IMR-90 (cell line): Measurements from ENCODE around the gene RAB9B. TPM values are rescaled to one million over a fixed set of nuclear protein-coding genes. Genes with fewer than 3 reads are reported as not detected.

Experiments
- ATAC-seq: fragments of 200-7000 bp; cut with Tn5 transposase; 2 replicates; pipeline ENCODE4 v1.9.1; 2020; ENCODE audit warnings: low read depth, mild to moderate bottlenecking, moderate library complexity
- BruUV-seq: library from RNA; stranded (reverse); fragments of 400-500 nt; replicated peaks from 2 replicates; lab custom pipeline; 2021; lab: Mats Ljungman, UMichigan
- CTCF ChIA-PET: fragments of 300-600 bp; formaldehyde crosslinking; extraction: SDS; loops from one replicate; lab custom pipeline; 2021; ENCODE audit warnings: antibody characterized with exemption; lab: Yijun Ruan, JAX
- POLR2A ChIA-PET: fragments of 300-600 bp; sonication (Branson Sonifier 250); formaldehyde crosslinking; loops from one replicate; lab custom pipeline; 2022; ENCODE audit warnings: antibody characterized with exemption; ENCODE audit not compliant: unreplicated experiment; lab: Charles Lee
- DNase-seq: peaks from one replicate; pipeline ENCODE4 v3.0.0; 2013
- H2AFZ ChIP-seq: replicated peaks from 2 replicates; pipeline ENCODE3; 2013; ENCODE audit warnings: low read length, mild to moderate bottlenecking; ENCODE audit not compliant: poor library complexity
- H2AK5ac ChIP-seq: 2 replicates; pipeline ENCODE4 v1.6.1; 2013; ENCODE audit warnings: low read depth, low read length, inconsistent platforms
- H2AK9ac ChIP-seq: replicated peaks from 2 replicates; pipeline ENCODE3; 2013; ENCODE audit warnings: mild to moderate bottlenecking, low read depth, low read length, moderate library complexity; ENCODE audit not compliant: poor library complexity
- H2BK120ac ChIP-seq: 2 replicates; pipeline ENCODE4 v1.6.1; 2013; ENCODE audit warnings: low read depth, low read length, inconsistent platforms
- H2BK15ac ChIP-seq: 3 replicates; pipeline ENCODE4 v1.6.1; 2013; ENCODE audit warnings: low read depth, low read length, inconsistent platforms
- H2BK20ac ChIP-seq: 2 replicates; pipeline ENCODE4 v1.6.1; 2013; ENCODE audit warnings: low read depth, mild to moderate bottlenecking, inconsistent platforms, low read length, moderate library complexity
- H2BK5ac ChIP-seq: 2 replicates; pipeline ENCODE4 v1.6.1; 2013; ENCODE audit warnings: mild to moderate bottlenecking, low read depth, low read length, inconsistent platforms; ENCODE audit not compliant: poor library complexity, severe bottlenecking
- H3K14ac ChIP-seq: replicated peaks from 2 replicates; pipeline ENCODE4 v1.6.1; 2013; ENCODE audit warnings: low read depth, low read length, inconsistent platforms
- H3K18ac ChIP-seq: 2 replicates; pipeline ENCODE4 v1.6.1; 2013; ENCODE audit warnings: low read depth, low read length, control low read depth
- H3K23ac ChIP-seq: 2 replicates; pipeline ENCODE4 v1.6.1; 2013; ENCODE audit warnings: low read depth, low read length, inconsistent platforms
- H3K27ac ChIP-seq: 2 replicates; pipeline ENCODE4 v1.5.1; 2013; ENCODE audit warnings: mild to moderate bottlenecking, control low read depth, low read length; ENCODE audit not compliant: insufficient read depth
- H3K27me3 ChIP-seq: 2 replicates; pipeline ENCODE4 v1.6.1; 2013; ENCODE audit warnings: low read length; ENCODE audit not compliant: control insufficient read depth, insufficient read depth
- H3K36me3 ChIP-seq: 2 replicates; pipeline ENCODE4 v1.6.1; 2013; ENCODE audit warnings: low read length, mixed read lengths; ENCODE audit not compliant: control insufficient read depth, insufficient read depth
- H3K4ac ChIP-seq: 2 replicates; pipeline ENCODE4 v1.6.1; 2013; ENCODE audit warnings: low read depth, low read length, inconsistent platforms
- H3K4me1 ChIP-seq: 2 replicates; pipeline ENCODE4 v1.6.1; 2013; ENCODE audit warnings: low read length, mixed read lengths; ENCODE audit not compliant: control insufficient read depth, insufficient read depth
- H3K4me2 ChIP-seq: 2 replicates; pipeline ENCODE4 v1.6.1; 2013; ENCODE audit warnings: low read depth, mild to moderate bottlenecking, control low read depth, low read length, moderate library complexity
- H3K4me3 ChIP-seq: 2 replicates; pipeline ENCODE4 v1.5.1; 2013; ENCODE audit warnings: low read depth, mild to moderate bottlenecking, control low read depth, low read length, moderate library complexity; ENCODE audit not compliant: insufficient read depth
- H3K56ac ChIP-seq: 2 replicates; pipeline ENCODE4 v1.6.1; 2013; ENCODE audit warnings: low read length, inconsistent platforms; ENCODE audit not compliant: insufficient read depth; ENCODE audit errors: extremely low read depth
- H3K79me1 ChIP-seq, 2 experiments: 2 replicates each; pipeline ENCODE4 v1.6.1; 2013; ENCODE audit warnings: low read length in 2 of 2, inconsistent platforms in 1 of 2, low read depth in 1 of 2
- H3K9ac ChIP-seq: 2 replicates; pipeline ENCODE4 v1.6.1; 2013; ENCODE audit warnings: low read depth, low read length, control low read depth
- H3K9me1 ChIP-seq: 2 replicates; pipeline ENCODE4 v1.6.1; 2013; ENCODE audit warnings: low read length, inconsistent platforms; ENCODE audit not compliant: insufficient read depth
- H3K9me3 ChIP-seq: 2 replicates; pipeline ENCODE4 v1.6.1; 2013; ENCODE audit warnings: low read length; ENCODE audit not compliant: control insufficient read depth, insufficient read depth
- H4K20me1 ChIP-seq: 2 replicates; pipeline ENCODE4 v1.6.1; 2013; ENCODE audit warnings: low read length, inconsistent platforms; ENCODE audit not compliant: insufficient read depth
- H4K5ac ChIP-seq: 2 replicates; pipeline ENCODE4 v1.6.1; 2013; ENCODE audit warnings: mild to moderate bottlenecking, low read depth, low read length, control low read depth
- H4K8ac ChIP-seq, 2 experiments: 2 replicates each; pipeline ENCODE4 v1.6.1; 2013; ENCODE audit warnings: low read depth in 2 of 2, low read length in 2 of 2, control low read depth in 1 of 2, inconsistent platforms in 1 of 2
- H4K91ac ChIP-seq: 2 replicates; pipeline ENCODE4 v1.6.1; 2013; ENCODE audit warnings: low read depth, low read length, inconsistent platforms; ENCODE audit not compliant: insufficient read depth
- BHLHE40 ChIP-seq: fragments of 150-350 bp; IDR thresholded peaks from 2 replicates; pipeline ENCODE4 v1.6.1; 2016; ENCODE audit warnings: mild to moderate bottlenecking, low read depth, low read length
- CEBPB ChIP-seq: IDR thresholded peaks from 2 replicates; pipeline ENCODE4 v1.6.1; 2012; ENCODE audit warnings: low read depth, low read length, improper control_type of control experiment
- CHD1 ChIP-seq: IDR thresholded peaks from 2 replicates; pipeline ENCODE4 v1.6.1; 2012; ENCODE audit warnings: low read depth, low read length, improper control_type of control experiment
- FOS ChIP-seq: fragments of 150-350 bp; IDR thresholded peaks from 2 replicates; pipeline ENCODE4 v1.6.1; 2016; ENCODE audit warnings: low read depth, low read length
- MAFK ChIP-seq: IDR thresholded peaks from 2 replicates; pipeline ENCODE4 v1.6.1; 2012; ENCODE audit warnings: low read depth, low read length, improper control_type of control experiment
- MAZ ChIP-seq: IDR thresholded peaks from 2 replicates; pipeline ENCODE4 v1.6.1; 2012; ENCODE audit warnings: low read depth, mild to moderate bottlenecking, low read length, improper control_type of control experiment, moderate library complexity, borderline replicate concordance
- MXI1 ChIP-seq: IDR thresholded peaks from 2 replicates; pipeline ENCODE4 v1.6.1; 2012; ENCODE audit warnings: low read depth, mild to moderate bottlenecking, low read length, moderate library complexity, borderline replicate concordance
- NFE2L2 ChIP-seq: fragments of 150-350 bp; IDR thresholded peaks from 2 replicates; pipeline ENCODE4 v1.6.1; 2016; ENCODE audit warnings: low read depth, mild to moderate bottlenecking, low read length
- POLR2A ChIP-seq: IDR thresholded peaks from 2 replicates; pipeline ENCODE4 v1.6.1; 2012; ENCODE audit warnings: mild to moderate bottlenecking, low read depth, low read length
- RAD21 ChIP-seq: IDR thresholded peaks from 2 replicates; pipeline ENCODE4 v1.6.1; 2012; ENCODE audit warnings: low read length, improper control_type of control experiment
- RCOR1 ChIP-seq: IDR thresholded peaks from 2 replicates; pipeline ENCODE4 v1.6.1; 2012; ENCODE audit warnings: mild to moderate bottlenecking, low read length, improper control_type of control experiment; ENCODE audit not compliant: insufficient replicate concordance
- RFX5 ChIP-seq: IDR thresholded peaks from 2 replicates; pipeline ENCODE4 v1.8.0; 2012; ENCODE audit warnings: low read depth, mild to moderate bottlenecking, low read length, moderate library complexity
- SMC3 ChIP-seq: fragments of 150-350 bp; IDR thresholded peaks from 2 replicates; pipeline ENCODE4 v1.6.1; 2016; ENCODE audit warnings: low read depth, mild to moderate bottlenecking, antibody characterized with exemption, low read length, moderate library complexity
- WGBS, 2 experiments: methylation state at CpG; one replicate each; pipeline versions ENCODE4 v1.1.5 to v1.1.7; 2013; ENCODE audit warnings: missing lambda C conversion rate in 2 of 2; ENCODE audit not compliant: insufficient read length in 1 of 2; ENCODE audit errors: extremely low coverage in 2 of 2; 5-methylcytosine and 5-hydroxymethylcytosine counted together
- dilution Hi-C: fragments of 300-500 bp; cut with HindIII; formaldehyde crosslinking; loops from one replicate; pipeline ENCODE4 v1.14.3; 2018; ENCODE audit warnings: low sequenced_read_pairs; ENCODE audit not compliant: unreplicated experiment
- in situ Hi-C: fragments of 300-500 bp; cut with MboI; formaldehyde crosslinking; loops from 3 replicates; pipeline ENCODE4 v1.14.3; 2019; ENCODE audit warnings: low sequenced_read_pairs, inconsistent platforms, mixed read lengths
- intact Hi-C: fragments of 100-400 bp; cut with micrococcal nuclease; formaldehyde crosslinking; loops from 2 replicates; pipeline ENCODE4 v1.10.0; 2022
- polyA plus RNA-seq, 3 experiments: library from polyadenylated mRNA; depleted of rRNA; stranded (reverse); fragments of >200 nt; gene quantifications; 2 replicates each; pipeline ENCODE4 v1.2.3, GENCODE V29; 2012; ENCODE audit warnings: low replicate concordance in 1 of 3
- total RNA-seq: library from RNA; depleted of rRNA; stranded (reverse); fragments of >200 nt; gene quantifications from 2 replicates; pipeline ENCODE4 v1.2.3, GENCODE V29; 2012
- TF ChIP-seq, protein P1 (sequence below): fragments of 150-350 bp; IDR thresholded peaks from 2 replicates; pipeline ENCODE4 v1.6.1; 2016; ENCODE audit warnings: low read depth, mild to moderate bottlenecking, low read length, moderate library complexity, borderline replicate concordance
- TF ChIP-seq, protein P2 (sequence below): fragments of 150-350 bp; IDR thresholded peaks from 2 replicates; pipeline ENCODE4 v1.6.1; 2017; ENCODE audit warnings: mild to moderate bottlenecking, antibody characterized with exemption, low read length, low read depth
- TF ChIP-seq, protein P3 (sequence below): conservative IDR thresholded peaks from 2 replicates; pipeline ENCODE4 v1.5.1; 2012; ENCODE audit warnings: mild to moderate bottlenecking, low read depth, low read length, improper control_type of control experiment

Gene RAB9B
- total and polyA plus RNA-seq, 2 of the 4 experiments (the other 2 are of a cell fraction): 0.58 to 0.90 TPM

DNA sequence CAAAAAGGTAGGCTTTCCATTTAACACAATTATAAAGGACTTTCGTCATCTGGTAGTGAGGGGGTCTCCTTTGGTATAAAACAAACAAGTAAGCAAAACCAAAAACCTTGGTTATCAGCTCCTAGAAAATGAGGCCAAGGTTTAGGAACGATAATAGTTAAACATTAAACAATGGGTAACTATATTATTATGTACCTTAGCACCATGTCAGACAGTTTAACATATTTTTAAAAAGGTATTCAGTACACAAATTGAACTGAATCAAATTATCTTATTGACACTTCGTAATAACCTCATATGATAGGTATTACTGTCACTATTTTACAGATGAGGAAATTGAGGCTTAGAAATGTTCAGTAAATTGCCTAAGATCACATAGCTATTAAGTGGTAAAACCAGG is 32.1 kb upstream of the RAB9B start:
- Histone ChIP-seq H3K36me3 (no peaks in the 10 kb centered on the region), H3K9me3 (no peaks in the 10 kb centered on the region), H2AK9ac (no peak overlapping the region), H3K23ac (no peak overlapping the region), H2BK15ac (no peak overlapping the region), H3K18ac (no peak overlapping the region), H3K27me3 (peaks cover 3% of the 10 kb centered on the region; the same call in 1 of the 2 replicates), H2BK20ac (no peak overlapping the region), H2BK5ac (no peak overlapping the region), H3K14ac (no peak overlapping the region), H3K27ac (no peak overlapping the region), H3K79me1 (no peaks in the 10 kb centered on the region), H4K5ac (no peak overlapping the region), H3K56ac (no peak overlapping the region), H4K91ac (no peak overlapping the region), H2AFZ (no peak overlapping the region), H4K20me1 (no peaks in the 10 kb centered on the region), H3K4me3 (no peak overlapping the region), H3K9ac (no peak overlapping the region), H3K4ac (no peak overlapping the region), H4K8ac (no peak overlapping the region), H3K9me1 (no peaks in the 10 kb centered on the region), H2AK5ac (no peak overlapping the region), H3K4me2 (no peak overlapping the region), H2BK120ac (no peak overlapping the region), H3K4me1 (no peaks in the 10 kb centered on the region)
- WGBS, 2 experiments: no CpG with 5 or more reads among the region's 3 CpGs
- ATAC-seq (no peak), DNase-seq (no peak)
- intact Hi-C loops (no loop called here), dilution Hi-C loops (no loop called here), in situ Hi-C loops (no loop called here)
- TF ChIP-seq RCOR1: no peak
- TF ChIP-seq, protein P1, sequence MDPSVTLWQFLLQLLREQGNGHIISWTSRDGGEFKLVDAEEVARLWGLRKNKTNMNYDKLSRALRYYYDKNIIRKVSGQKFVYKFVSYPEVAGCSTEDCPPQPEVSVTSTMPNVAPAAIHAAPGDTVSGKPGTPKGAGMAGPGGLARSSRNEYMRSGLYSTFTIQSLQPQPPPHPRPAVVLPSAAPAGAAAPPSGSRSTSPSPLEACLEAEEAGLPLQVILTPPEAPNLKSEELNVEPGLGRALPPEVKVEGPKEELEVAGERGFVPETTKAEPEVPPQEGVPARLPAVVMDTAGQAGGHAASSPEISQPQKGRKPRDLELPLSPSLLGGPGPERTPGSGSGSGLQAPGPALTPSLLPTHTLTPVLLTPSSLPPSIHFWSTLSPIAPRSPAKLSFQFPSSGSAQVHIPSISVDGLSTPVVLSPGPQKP: no peak
- no peak for TF ChIP-seq CHD1
- no peak for TF ChIP-seq RFX5
- no peak for TF ChIP-seq NFE2L2
- TF ChIP-seq, protein P2, sequence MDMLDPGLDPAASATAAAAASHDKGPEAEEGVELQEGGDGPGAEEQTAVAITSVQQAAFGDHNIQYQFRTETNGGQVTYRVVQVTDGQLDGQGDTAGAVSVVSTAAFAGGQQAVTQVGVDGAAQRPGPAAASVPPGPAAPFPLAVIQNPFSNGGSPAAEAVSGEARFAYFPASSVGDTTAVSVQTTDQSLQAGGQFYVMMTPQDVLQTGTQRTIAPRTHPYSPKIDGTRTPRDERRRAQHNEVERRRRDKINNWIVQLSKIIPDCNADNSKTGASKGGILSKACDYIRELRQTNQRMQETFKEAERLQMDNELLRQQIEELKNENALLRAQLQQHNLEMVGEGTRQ: no peak
- no peak for TF ChIP-seq POLR2A
- TF ChIP-seq, protein P3, sequence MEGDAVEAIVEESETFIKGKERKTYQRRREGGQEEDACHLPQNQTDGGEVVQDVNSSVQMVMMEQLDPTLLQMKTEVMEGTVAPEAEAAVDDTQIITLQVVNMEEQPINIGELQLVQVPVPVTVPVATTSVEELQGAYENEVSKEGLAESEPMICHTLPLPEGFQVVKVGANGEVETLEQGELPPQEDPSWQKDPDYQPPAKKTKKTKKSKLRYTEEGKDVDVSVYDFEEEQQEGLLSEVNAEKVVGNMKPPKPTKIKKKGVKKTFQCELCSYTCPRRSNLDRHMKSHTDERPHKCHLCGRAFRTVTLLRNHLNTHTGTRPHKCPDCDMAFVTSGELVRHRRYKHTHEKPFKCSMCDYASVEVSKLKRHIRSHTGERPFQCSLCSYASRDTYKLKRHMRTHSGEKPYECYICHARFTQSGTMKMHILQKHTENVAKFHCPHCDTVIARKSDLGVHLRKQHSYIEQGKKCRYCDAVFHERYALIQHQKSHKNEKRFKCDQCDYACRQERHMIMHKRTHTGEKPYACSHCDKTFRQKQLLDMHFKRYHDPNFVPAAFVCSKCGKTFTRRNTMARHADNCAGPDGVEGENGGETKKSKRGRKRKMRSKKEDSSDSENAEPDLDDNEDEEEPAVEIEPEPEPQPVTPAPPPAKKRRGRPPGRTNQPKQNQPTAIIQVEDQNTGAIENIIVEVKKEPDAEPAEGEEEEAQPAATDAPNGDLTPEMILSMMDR: no peak
- no peak for TF ChIP-seq MXI1
- no peak for TF ChIP-seq BHLHE40
- TF ChIP-seq FOS: no peak
- TF ChIP-seq MAFK: no peak
- TF ChIP-seq CEBPB: no peak
- TF ChIP-seq RAD21: no peak
- no peak for TF ChIP-seq MAZ
- TF ChIP-seq SMC3: no peak
- no TSS peak for BruUV-seq
- ChIA-PET POLR2A (no interaction called here), CTCF (interaction anchor here (0.7 to 0.9 kb wide), 2 partner anchors 19 to 1653 kb away, joined by 3 to 4 read pairs; no protein-coding TSS in a partner anchor)
